Left ventricle myocardium inferior (tissue), 1 donor: Measurements from ENCODE around the gene GNG14. TPM values are rescaled to one million over a fixed set of nuclear protein-coding genes. Genes with fewer than 3 reads are reported as not detected.
A peak's percentile ranks its signal among the peaks of the same experiment; 100 is the strongest.
"Not testable (repeated sequence)": the region's sequence is repeated elsewhere in the genome, so short reads cannot be mapped to it uniquely, and the experiment has no call there.

Source experiments
- DNase-seq: peaks from one replicate; pipeline ENCODE4 v3.0.0-alpha.2; 2020
- H3K27ac ChIP-seq: fragments of 200-600 bp; replicated peaks from 2 replicates; pipeline ENCODE4 v1.8.0; 2021
- H3K27me3 ChIP-seq: fragments of 200-600 bp; 2 replicates; pipeline ENCODE4 v1.8.0; 2021; ENCODE audit warnings: low read depth
- H3K36me3 ChIP-seq: fragments of 200-600 bp; 2 replicates; pipeline ENCODE4 v1.8.0; 2021
- H3K4me1 ChIP-seq: fragments of 200-600 bp; 2 replicates; pipeline ENCODE4 v1.8.0; 2021
- H3K4me3 ChIP-seq: fragments of 200-600 bp; 2 replicates; pipeline ENCODE4 v1.8.0; 2021; ENCODE audit warnings: mild to moderate bottlenecking, moderate library complexity
- H3K9me3 ChIP-seq: fragments of 200-600 bp; replicated peaks from 2 replicates; pipeline ENCODE4 v1.8.0; 2021
- intact Hi-C: fragments of 100-400 bp; cut with micrococcal nuclease; formaldehyde crosslinking; loops from one replicate; pipeline ENCODE4 v1.11.0; 2022
- long read RNA-seq: library from polyadenylated mRNA; unstranded; transcript quantifications from one replicate; pipeline ENCODE4 v2.0.0, GENCODE V29; 2021
- total RNA-seq: library from RNA; stranded (reverse); fragmentation: NEBNext Ultra II Directional; extraction: Animal tissue kit (Norgen Biotek cat#: 25700); gene quantifications from one replicate; pipeline ENCODE4 v1.2.1, GENCODE V29; 2021
- TF ChIP-seq, protein P1 (sequence below): fragments of 200-600 bp; IDR thresholded peaks from 2 replicates; pipeline ENCODE4 v1.8.0; 2021; ENCODE audit warnings: antibody characterized with exemption, mild to moderate bottlenecking, borderline replicate concordance
- donor health status: DM: no; HTN: yes; CAD: no; lungs with severe emphysema.

The GNG14 gene
- not detected for total RNA-seq
- long read RNA-seq = 0 reads

DNA sequence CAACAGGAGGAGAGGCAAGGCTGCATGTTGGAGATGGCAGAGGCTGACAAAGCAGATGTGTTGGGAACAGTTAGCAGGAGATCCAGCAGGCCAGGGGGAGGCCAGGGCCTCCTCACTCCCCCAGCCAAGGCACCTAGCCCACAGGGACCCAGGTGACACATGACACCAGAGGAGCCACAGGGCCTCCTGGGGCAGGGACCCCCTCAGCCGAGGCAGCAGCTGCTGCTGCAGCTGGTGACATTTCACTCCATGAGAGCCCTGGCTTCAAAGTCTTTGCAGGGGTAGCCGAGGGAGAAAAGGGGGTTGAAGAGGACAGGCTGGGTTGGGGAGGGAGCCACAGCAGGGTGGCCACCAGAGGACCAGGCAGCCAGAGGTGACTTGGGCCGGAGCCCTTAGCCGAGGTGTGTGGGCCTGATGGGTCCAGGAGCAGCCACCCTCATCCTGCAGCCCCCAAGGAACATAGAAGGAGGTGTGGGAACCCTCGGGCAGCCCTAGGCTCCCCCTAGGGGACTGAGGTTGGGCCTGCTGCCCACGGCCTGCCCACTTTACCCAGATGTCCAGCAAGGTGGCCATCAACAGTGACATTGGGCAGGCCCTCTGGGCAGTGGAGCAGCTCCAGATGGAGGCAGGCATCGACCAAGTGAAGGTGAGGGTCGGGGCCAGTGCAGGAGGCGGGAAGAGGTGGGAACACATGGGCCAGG is at the start of gene GNG14:
TSS of gene GNG14 (plus strand) at position 503 of the 701 bp plus-strand sequence. CDS start at position 554, 51 bp downstream.
- intact Hi-C loops = no loop called here
- H3K36me3 ChIP-seq = no peaks in the 10 kb centered on the region
- TF ChIP-seq, protein P1, sequence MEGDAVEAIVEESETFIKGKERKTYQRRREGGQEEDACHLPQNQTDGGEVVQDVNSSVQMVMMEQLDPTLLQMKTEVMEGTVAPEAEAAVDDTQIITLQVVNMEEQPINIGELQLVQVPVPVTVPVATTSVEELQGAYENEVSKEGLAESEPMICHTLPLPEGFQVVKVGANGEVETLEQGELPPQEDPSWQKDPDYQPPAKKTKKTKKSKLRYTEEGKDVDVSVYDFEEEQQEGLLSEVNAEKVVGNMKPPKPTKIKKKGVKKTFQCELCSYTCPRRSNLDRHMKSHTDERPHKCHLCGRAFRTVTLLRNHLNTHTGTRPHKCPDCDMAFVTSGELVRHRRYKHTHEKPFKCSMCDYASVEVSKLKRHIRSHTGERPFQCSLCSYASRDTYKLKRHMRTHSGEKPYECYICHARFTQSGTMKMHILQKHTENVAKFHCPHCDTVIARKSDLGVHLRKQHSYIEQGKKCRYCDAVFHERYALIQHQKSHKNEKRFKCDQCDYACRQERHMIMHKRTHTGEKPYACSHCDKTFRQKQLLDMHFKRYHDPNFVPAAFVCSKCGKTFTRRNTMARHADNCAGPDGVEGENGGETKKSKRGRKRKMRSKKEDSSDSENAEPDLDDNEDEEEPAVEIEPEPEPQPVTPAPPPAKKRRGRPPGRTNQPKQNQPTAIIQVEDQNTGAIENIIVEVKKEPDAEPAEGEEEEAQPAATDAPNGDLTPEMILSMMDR = no peak
- no peak within 1 kb of the TSS for H3K27ac ChIP-seq
- no peaks in the 10 kb centered on the region for H3K9me3 ChIP-seq
- no peak for DNase-seq
- H3K4me1 ChIP-seq = no peaks in the 10 kb centered on the region
- H3K4me3 ChIP-seq = no peak within 1 kb of the TSS
- no peaks in the 10 kb centered on the region for H3K27me3 ChIP-seq

DNA sequence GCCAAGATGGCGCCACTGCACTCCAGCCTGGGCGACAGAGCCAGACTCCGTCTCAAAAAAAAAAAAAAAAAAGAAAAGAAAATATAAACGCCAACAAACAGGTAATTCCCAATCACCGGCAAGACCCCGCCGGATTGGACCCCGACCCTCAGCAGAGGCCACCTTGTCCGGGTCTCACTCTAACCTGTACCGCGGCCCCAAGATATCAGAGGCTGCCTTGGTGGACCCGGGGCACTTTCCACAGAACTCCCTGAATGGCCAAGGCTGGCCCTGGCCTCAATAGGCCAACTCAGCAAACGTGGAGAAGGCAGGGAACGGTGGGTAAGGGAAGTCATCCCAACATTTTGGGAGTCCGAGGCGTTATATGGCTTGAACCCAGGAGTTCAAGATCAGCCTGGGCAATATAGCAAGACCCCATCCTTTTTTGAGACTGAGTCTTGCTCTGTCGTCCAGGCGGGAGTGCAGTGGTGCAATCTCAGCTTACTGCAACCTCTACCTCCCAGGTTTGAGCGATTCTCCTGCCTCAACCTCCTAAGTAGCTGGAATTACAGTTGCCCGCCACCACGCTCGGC is 49.1 kb upstream of the GNG14 start:
- Histone ChIP-seq H3K4me3 (no peak overlapping the region), H3K4me1 (peaks cover 11% of the 10 kb centered on the region), H3K36me3 (no peaks in the 10 kb centered on the region), H3K27ac (no peak overlapping the region), H3K9me3 (no peaks in the 10 kb centered on the region), H3K27me3 (no peaks in the 10 kb centered on the region)
- DNase-seq = no peak
- TF ChIP-seq, protein P1 = no peak
- intact Hi-C loops = no loop called here

DNA sequence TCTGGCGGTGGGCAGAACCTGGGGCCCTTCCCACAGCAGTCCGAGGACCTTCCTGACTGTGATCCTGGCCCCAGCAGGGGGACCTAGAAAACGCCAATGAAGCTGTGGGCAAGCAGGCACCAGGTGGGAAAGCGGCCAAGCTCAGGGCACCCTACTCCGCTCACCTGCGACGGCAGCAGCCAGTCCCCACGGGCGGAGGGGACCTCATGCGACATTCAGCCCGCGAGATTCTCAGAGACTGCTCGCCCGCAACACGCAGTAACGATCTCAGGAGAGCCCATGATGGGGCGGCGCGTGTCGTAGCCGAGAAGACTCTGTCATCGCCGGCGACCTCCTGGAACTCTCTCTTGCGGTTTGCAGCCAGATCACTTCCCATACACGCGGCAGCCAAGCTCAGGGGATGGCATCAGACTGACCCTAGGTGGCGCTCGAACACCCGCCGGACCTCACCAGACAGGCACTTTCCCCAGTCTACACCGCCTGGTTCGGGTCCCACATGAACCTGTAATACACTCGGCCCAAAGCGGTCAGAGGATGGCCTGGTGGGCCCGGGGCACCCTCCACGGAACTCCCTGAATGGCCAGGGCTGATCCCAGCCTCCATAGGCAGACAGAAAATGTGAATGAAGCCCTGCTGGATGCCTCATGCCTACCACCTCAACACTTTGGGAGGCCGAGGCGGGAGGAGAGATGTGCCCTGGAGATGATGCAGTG is 47.7 kb upstream of the GNG14 start:
- Histone ChIP-seq H3K27me3 (no peaks in the 10 kb centered on the region), H3K4me1 (peaks cover 11% of the 10 kb centered on the region), H3K4me3 (peak overlapping the region; percentile 49), H3K9me3 (no peaks in the 10 kb centered on the region), H3K27ac (no peak overlapping the region), H3K36me3 (no peaks in the 10 kb centered on the region)
- peak; percentile 81 for DNase-seq
- intact Hi-C loops = no loop called here
- TF ChIP-seq, protein P1 = peak; percentile 84

DNA sequence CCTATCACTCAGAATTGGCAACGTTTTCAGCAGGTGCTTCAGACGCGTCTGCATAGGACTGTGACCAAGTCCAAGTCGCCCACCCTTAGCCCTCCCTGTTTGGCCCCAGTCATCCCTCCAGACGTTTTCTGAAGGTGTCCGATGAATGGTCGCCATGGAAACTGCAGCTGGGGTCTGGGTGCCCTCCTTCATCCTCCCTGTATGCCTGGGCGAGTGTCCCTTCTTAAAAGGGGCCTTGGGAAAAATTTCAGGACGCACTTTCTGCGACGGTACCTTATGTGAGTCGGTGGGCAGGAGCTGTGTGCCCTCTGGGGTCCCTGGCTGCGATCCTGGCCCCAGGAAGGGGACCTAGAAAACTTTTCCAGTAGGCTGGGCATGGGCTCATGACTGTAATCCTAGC is 46.3 kb upstream of the GNG14 start:
- H3K36me3 ChIP-seq = no peaks in the 10 kb centered on the region
- no peak for DNase-seq
- no peaks in the 10 kb centered on the region for H3K27me3 ChIP-seq
- no peaks in the 10 kb centered on the region for H3K9me3 ChIP-seq
- TF ChIP-seq, protein P1 = no peak
- H3K4me1 ChIP-seq = peaks cover 11% of the 10 kb centered on the region
- intact Hi-C loops = no loop called here
- no peak overlapping the region for H3K4me3 ChIP-seq
- H3K27ac ChIP-seq = no peak overlapping the region

DNA sequence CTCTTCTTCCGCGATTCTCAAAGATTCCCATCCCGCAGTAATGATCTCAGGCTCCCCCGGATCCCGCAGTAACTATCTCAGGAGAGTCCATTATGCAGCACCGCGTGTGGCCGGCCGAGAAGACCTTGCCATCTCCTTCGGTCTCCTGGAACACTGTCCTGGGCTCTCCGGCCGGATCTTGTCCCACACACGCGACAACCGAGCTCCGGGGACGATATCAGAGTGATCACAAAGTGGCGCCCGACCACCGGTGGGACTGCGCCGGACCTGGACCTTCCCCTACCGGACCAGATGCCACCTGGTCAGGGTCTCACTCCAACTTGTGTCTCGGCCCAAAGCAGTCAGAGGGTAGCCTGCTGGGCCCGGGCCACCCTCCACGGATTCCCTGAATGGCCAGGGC is 45.3 kb upstream of the GNG14 start:
- Histone ChIP-seq H3K27ac (no peak overlapping the region), H3K4me1 (peaks cover 13% of the 10 kb centered on the region), H3K9me3 (no peaks in the 10 kb centered on the region), H3K4me3 (no peak overlapping the region), H3K27me3 (no peaks in the 10 kb centered on the region), H3K36me3 (no peaks in the 10 kb centered on the region)
- TF ChIP-seq, protein P1 = no peak
- intact Hi-C loops = no loop called here
- no peak for DNase-seq

DNA sequence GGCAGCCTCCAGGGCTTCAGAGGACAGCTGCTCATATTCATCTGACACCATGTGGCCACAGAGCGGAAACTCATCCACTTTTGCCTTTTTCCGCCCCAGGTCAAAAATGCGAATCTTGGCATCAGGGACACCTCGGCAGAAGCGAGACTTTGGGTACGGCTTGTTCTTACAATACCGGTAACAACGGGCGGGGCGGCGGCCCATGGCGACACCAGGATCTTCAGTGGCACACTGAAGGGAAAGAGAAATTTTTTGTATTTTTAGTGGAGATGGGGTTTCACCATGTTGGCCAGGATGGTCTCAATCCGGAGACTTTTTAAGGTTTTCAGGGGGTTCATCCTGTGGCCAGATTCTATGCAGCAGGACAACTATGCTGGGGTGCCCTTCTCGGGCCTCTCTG is 44.1 kb upstream of the GNG14 start:
- H3K27me3 ChIP-seq, H3K36me3 ChIP-seq, H3K4me3 ChIP-seq, H3K27ac ChIP-seq, intact Hi-C loops, DNase-seq, H3K9me3 ChIP-seq: not testable (repeated sequence)
- H3K4me1 ChIP-seq = peaks cover 26% of the 10 kb centered on the region
